Activated T-cell treated with anti-CD3 and anti-CD28 coated beads, Interleukin-2, amount 50 U/mL, for 1 hour (primary cell): ENCODE data around the gene PIGX.

Experiments used
- DNase-seq: peaks from one replicate; pipeline ENCODE4 v3.0.0-alpha.2; 2020

Gene PIGX

GRCh38 chr3:196711838-196712513 is at the start of gene PIGX, which contains the start of gene CEP19:
PIGX (plus strand) TSS chr3:196712377.
CEP19 (minus strand) TSS chr3:196712250; CDS start chr3:196708657, 3,593 bp downstream.
- DNase-seq: peak; percentile 93

- no peak for DNase-seq
Observed at GRCh38 chr3:196662711-196663571, 49.2 kb upstream of the PIGX start.

- no peak for DNase-seq
Observed at GRCh38 chr3:196666001-196666867, 45.9 kb upstream of the PIGX start.

GRCh38 chr3:196667056-196667825 is 44.9 kb upstream of the PIGX start:
- DNase-seq: no peak

- DNase-seq: no peak
Observed at GRCh38 chr3:196670339-196670738, 41.8 kb upstream of the PIGX start.

DNA sequence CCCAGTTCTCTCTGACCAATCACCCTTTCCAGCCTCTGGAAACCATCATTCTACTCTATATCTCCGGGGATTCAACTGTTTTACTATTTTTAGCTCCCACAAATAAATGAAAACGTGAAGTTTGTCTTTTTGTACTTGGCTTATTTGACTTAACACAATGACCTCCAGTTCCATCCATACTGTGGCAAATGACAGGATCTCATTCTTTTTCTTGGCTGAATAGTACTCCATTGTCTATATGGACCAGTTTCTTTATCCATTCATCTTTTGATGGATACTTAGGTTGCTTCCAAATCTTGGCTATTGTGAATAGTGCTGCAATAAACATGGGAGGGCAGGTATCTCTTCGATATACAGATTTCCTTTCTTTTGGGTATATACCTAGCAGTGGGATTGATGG is 38.5 kb upstream of the PIGX start:
- no peak for DNase-seq

- no peak for DNase-seq
Observed at GRCh38 chr3:196677353-196677752, 34.8 kb upstream of the PIGX start.

DNA sequence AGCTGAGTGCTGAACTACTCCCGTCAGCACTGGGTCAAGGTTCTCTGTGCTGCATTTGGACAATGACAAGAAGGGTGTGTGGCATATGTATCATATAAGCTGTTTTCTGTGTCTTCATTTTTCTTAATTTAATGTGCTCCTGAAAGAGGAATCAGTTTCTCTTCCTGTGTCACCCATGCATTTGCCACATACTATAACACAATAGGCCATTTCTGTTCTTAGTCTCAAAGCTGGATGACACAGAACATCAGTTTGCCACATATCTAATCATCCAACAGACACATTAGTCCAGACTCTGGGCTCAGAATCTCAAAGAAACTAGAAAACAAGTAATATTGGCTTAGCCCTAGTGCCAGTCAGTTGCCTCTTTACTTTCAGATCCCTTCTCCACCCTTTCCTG is 34.2 kb upstream of the PIGX start:
- no peak for DNase-seq

- peak; percentile 65 for DNase-seq
Observed at GRCh38 chr3:196684548-196685407, 27.4 kb upstream of the PIGX start.

GRCh38 chr3:196686436-196686835 is 25.7 kb upstream of the PIGX start:
- DNase-seq: no peak

DNA sequence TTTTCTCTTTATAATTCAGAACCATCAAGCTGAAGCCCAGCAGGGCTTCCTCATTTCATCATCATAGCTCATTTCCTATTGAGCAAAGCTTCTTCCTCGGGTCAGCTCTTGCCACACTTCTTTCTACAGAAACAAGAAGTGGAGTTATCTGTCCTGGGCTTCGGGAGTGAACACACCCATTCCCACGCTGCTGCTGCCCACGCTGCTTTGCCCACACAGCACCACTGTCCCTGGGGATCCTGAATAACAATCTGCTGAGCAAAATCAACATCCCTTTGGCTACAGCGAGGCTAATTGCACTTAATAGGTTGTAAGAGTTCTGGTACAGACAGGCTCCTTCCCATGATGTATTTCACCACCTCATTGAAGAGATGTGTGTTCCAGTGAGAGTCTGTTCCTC is 23.8 kb upstream of the PIGX start:
- no peak for DNase-seq

DNA sequence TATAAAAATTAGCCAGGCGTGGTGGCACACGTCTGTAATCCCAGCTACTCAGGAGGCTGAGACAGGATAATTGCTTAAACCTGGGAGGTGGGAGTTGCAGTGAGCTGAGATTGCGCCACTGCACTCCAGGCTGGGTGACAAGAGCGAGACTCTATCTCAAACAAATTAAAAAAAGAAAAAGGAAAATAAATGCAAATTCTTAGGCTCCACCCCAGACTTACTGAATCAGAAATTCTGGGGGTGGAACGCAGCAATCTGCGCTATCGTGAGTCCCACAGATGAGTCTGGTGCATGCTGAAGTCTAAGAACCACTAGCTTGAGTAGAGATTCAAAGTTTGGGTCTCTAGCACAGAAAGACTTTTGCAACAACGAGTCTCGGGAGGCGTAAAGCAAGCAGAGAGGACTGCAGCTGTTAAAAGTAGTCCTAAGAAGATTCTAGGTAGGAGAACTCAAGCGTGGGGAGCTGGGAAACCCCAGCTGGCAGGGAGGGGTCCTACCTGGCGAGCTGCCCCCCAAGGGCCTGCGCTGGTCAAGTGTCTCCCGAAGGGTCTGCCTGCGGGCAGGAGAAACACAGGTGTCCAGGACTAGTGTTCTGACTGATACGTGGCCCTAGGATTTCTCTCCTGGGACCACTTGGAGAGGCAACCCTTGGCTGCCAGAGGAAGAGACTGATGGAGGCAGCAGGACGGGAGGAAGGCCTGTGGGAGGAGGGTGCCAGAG is 22.1 kb upstream of the PIGX start:
- DNase-seq: no peak

DNA sequence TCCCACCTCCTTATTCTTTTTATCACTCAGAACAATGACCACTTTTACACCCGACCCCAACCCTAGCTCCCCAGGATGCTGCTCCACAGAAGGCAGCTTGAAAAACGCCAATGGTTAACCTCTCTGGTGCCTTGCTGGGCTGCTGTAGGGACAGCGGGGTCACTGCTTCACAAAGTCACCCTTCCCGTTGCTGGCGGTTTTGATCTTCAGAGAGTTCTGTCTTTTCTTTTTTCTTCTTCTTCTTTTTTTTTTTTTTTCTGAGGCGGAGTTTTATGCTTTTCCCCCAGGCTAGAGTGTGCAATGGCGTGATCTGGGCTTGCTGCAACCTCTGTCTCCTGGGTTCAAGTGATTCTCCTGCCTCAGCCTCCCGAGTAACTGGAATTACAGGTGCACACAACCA is 20.8 kb upstream of the PIGX start:
- DNase-seq: no peak

- DNase-seq: no peak
Observed at GRCh38 chr3:196694202-196694638, 18.0 kb upstream of the PIGX start.

- DNase-seq: no peak
Observed at GRCh38 chr3:196694941-196695848, 17.0 kb upstream of the PIGX start.

GRCh38 chr3:196695849-196696226 is 16.3 kb upstream of the PIGX start:
- no peak for DNase-seq

- no peak for DNase-seq
Observed at GRCh38 chr3:196697270-196697669, 14.9 kb upstream of the PIGX start.

DNA sequence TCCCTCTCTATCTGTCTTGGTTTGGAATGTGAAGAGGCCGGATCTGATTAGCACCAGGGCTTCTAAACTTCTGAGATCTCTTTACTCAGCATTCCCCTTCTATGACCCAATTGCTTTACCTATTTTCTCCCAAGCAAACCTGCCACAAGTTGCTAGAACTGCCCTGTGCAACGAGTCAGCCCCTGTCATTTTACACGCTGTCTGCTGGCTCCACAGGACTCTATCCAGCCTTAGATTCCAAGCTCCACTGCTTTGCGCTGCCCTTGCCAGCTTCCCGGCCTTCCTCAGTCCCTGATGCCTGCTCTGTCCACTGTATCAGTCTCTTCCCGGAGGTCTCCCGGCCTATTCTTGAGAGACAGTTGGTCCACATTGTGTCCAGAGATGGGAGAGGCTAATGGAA is 12.4 kb upstream of the PIGX start:
- no peak for DNase-seq

GRCh38 chr3:196700801-196701200 is 11.4 kb upstream of the PIGX start:
- no peak for DNase-seq

- DNase-seq: no peak
Observed at GRCh38 chr3:196706327-196706726, 5.8 kb upstream of the PIGX start.
